ENCODE measurements around the gene FAM240B.

DNA sequence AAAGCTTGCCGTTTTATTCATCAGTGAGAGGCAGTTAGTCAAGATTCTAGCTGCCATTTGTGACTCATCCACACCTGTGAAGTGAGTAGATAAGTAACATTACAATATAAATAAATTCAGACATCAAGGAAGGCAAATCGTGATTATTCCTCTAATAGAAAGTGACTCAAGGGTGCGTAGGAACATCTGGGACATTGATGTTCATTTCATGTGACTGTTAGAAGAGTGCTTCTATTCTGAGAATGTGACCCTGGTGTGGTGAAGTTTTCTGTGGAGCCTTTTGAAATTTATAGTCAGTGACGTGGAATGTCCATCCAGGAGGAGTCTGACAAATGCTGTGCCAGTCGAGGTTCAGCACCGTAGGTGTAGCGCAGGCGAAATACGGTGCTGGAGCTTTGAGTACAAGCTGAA is 48.4 kb upstream of the FAM240B start:
- TF ChIP-seq, protein P1, sequence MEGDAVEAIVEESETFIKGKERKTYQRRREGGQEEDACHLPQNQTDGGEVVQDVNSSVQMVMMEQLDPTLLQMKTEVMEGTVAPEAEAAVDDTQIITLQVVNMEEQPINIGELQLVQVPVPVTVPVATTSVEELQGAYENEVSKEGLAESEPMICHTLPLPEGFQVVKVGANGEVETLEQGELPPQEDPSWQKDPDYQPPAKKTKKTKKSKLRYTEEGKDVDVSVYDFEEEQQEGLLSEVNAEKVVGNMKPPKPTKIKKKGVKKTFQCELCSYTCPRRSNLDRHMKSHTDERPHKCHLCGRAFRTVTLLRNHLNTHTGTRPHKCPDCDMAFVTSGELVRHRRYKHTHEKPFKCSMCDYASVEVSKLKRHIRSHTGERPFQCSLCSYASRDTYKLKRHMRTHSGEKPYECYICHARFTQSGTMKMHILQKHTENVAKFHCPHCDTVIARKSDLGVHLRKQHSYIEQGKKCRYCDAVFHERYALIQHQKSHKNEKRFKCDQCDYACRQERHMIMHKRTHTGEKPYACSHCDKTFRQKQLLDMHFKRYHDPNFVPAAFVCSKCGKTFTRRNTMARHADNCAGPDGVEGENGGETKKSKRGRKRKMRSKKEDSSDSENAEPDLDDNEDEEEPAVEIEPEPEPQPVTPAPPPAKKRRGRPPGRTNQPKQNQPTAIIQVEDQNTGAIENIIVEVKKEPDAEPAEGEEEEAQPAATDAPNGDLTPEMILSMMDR (conservative IDR thresholded peaks at IDR 0.05 in 1 of 2, IDR thresholded peaks at IDR 0.05 in 1 of 2; ENCODE audit: extremely low read depth in 1 of 2, insufficient read depth in 1 of 2, low read depth in 1 of 2, low read length in 2 of 2), result no peak
- TF ChIP-seq EZH2 (IDR thresholded peaks at IDR 0.05; ENCODE audit: borderline replicate concordance, low read length), result no peak
